H9 (cell line): ENCODE results near the gene RIMS1. TPM values are rescaled to one million over a fixed set of nuclear protein-coding genes. Genes with fewer than 3 reads are reported as not detected.

ENCODE experiments used
- DNase-seq: peaks from one replicate; pipeline ENCODE4 v3.0.0-alpha.2; 2017
- H2AFZ ChIP-seq: one replicate; pipeline ENCODE4 v1.6.1; 2013; ENCODE audit warnings: mild to moderate bottlenecking, low read length, control low read depth, moderate library complexity
- H2AK5ac ChIP-seq: 2 replicates; pipeline ENCODE4 v1.6.1; 2013; ENCODE audit warnings: low read length, control low read depth, mixed read lengths; ENCODE audit not compliant: insufficient read length
- H2BK120ac ChIP-seq: one replicate; pipeline ENCODE4 v1.6.1; 2013; ENCODE audit warnings: low read depth, mild to moderate bottlenecking, low read length, control low read depth, inconsistent platforms; ENCODE audit not compliant: poor library complexity, severe bottlenecking
- H2BK12ac ChIP-seq: 2 replicates; pipeline ENCODE4 v1.6.1; 2013; ENCODE audit warnings: low read length, control low read depth, mixed read lengths, low read depth; ENCODE audit not compliant: insufficient read length
- H2BK15ac ChIP-seq: 2 replicates; pipeline ENCODE4 v1.6.1; 2013; ENCODE audit warnings: low read depth, low read length, control low read depth
- H2BK20ac ChIP-seq: one replicate; pipeline ENCODE4 v1.6.1; 2013; ENCODE audit warnings: low read depth, mild to moderate bottlenecking, low read length, control low read depth, inconsistent platforms; ENCODE audit not compliant: poor library complexity, severe bottlenecking
- H2BK5ac ChIP-seq: 2 replicates; pipeline ENCODE4 v1.6.1; 2013; ENCODE audit warnings: low read length, control low read depth, mixed read lengths; ENCODE audit not compliant: insufficient read length
- H3K14ac ChIP-seq: 2 replicates; pipeline ENCODE4 v1.6.1; 2013; ENCODE audit warnings: low read length, control low read depth; ENCODE audit not compliant: insufficient read depth
- H3K18ac ChIP-seq: 2 replicates; pipeline ENCODE4 v1.6.1; 2013; ENCODE audit warnings: low read depth, mild to moderate bottlenecking, mixed read lengths, low read length, control low read depth; ENCODE audit not compliant: insufficient read length
- H3K23ac ChIP-seq: 2 replicates; pipeline ENCODE4 v1.6.1; 2013; ENCODE audit warnings: low read length, control low read depth, mixed read lengths, low read depth; ENCODE audit not compliant: insufficient read length
- H3K23me2 ChIP-seq: 2 replicates; pipeline ENCODE4 v1.6.1; 2013; ENCODE audit warnings: low read depth, mild to moderate bottlenecking, mixed read lengths, low read length, control low read depth; ENCODE audit not compliant: insufficient read length, poor library complexity, severe bottlenecking
- H3K27ac ChIP-seq: 2 replicates; pipeline ENCODE4 v1.5.1; 2013; ENCODE audit warnings: low read length, control low read depth, mixed read lengths, low read depth; ENCODE audit not compliant: insufficient read length
- H3K27me3 ChIP-seq: 2 replicates; pipeline ENCODE4 v1.6.1; 2013; ENCODE audit warnings: low read length, control low read depth, inconsistent platforms; ENCODE audit not compliant: insufficient read depth
- H3K4ac ChIP-seq: 2 replicates; pipeline ENCODE4 v1.6.1; 2013; ENCODE audit warnings: low read depth, mild to moderate bottlenecking, control low read depth, inconsistent platforms, low read length, moderate library complexity
- H3K4me1 ChIP-seq: 2 replicates; pipeline ENCODE4 v1.6.1; 2013; ENCODE audit warnings: low read length, control low read depth, inconsistent platforms; ENCODE audit not compliant: insufficient read depth
- H3K4me2 ChIP-seq: 2 replicates; pipeline ENCODE4 v1.6.1; 2013; ENCODE audit warnings: low read length, control low read depth, mixed read lengths; ENCODE audit not compliant: insufficient read length, insufficient read depth
- H3K56ac ChIP-seq: 2 replicates; pipeline ENCODE4 v1.6.1; 2013; ENCODE audit warnings: low read depth, mild to moderate bottlenecking, mixed read lengths, low read length, control low read depth; ENCODE audit not compliant: insufficient read length
- H3K79me1 ChIP-seq: 2 replicates; pipeline ENCODE4 v1.6.1; 2013; ENCODE audit warnings: low read depth, mild to moderate bottlenecking, moderate library complexity, low read length, control low read depth, inconsistent platforms; ENCODE audit not compliant: insufficient read depth, poor library complexity, severe bottlenecking
- H3K79me2 ChIP-seq: 2 replicates; pipeline ENCODE4 v1.6.1; 2013; ENCODE audit warnings: low read length, control low read depth, inconsistent platforms; ENCODE audit not compliant: insufficient read depth
- H3K9ac ChIP-seq: 2 replicates; pipeline ENCODE4 v1.6.1; 2013; ENCODE audit warnings: low read length, control low read depth, mixed read lengths; ENCODE audit not compliant: insufficient read length; ENCODE audit errors: extremely low read depth
- H3K9me3 ChIP-seq: one replicate; pipeline ENCODE4 v1.6.1; 2013; ENCODE audit warnings: low read depth, low read length, inconsistent platforms; ENCODE audit not compliant: control insufficient read depth
- H3T11ph ChIP-seq: one replicate; pipeline ENCODE4 v1.6.1; 2013; ENCODE audit warnings: mild to moderate bottlenecking, low read length, control low read depth, inconsistent platforms
- H4K20me1 ChIP-seq: one replicate; pipeline ENCODE4 v1.6.1; 2013; ENCODE audit not compliant: control insufficient read depth, insufficient read length, insufficient read depth
- H4K5ac ChIP-seq: 2 replicates; pipeline ENCODE4 v1.6.1; 2013; ENCODE audit warnings: low read depth, mild to moderate bottlenecking, mixed read lengths, low read length, control low read depth; ENCODE audit not compliant: insufficient read length
- H4K8ac ChIP-seq: replicated peaks from 2 replicates; pipeline ENCODE4 v1.6.1; 2013; ENCODE audit warnings: low read length, control low read depth, mixed read lengths, low read depth; ENCODE audit not compliant: insufficient read length
- H4K91ac ChIP-seq: 2 replicates; pipeline ENCODE4 v1.6.1; 2013; ENCODE audit warnings: low read depth, mild to moderate bottlenecking, moderate library complexity, mixed read lengths, low read length, control low read depth; ENCODE audit not compliant: insufficient read length
- H3K27ac Mint-ChIP-seq, 3 experiments: 2 replicates in 2 of 3; 3 replicates in 1 of 3; pipeline ENCODE4 v1.8.0; 2020 to 2021; ENCODE audit warnings: mixed read lengths in 3 of 3, mild to moderate bottlenecking in 1 of 3, moderate library complexity in 1 of 3
- H3K27me3 Mint-ChIP-seq: 2 replicates; pipeline ENCODE4 v1.8.0; 2021; ENCODE audit warnings: low read depth, mild to moderate bottlenecking, moderate library complexity, mixed read lengths
- H3K36me3 Mint-ChIP-seq, 3 experiments: 2 replicates in 2 of 3; 3 replicates in 1 of 3; pipeline ENCODE4 v1.8.0; 2020 to 2021; ENCODE audit warnings: low read depth in 3 of 3, mixed read lengths in 3 of 3; ENCODE audit not compliant: insufficient read depth in 1 of 3
- H3K4me1 Mint-ChIP-seq, 2 experiments: 2 replicates each; pipeline ENCODE4 v1.8.0; 2020; ENCODE audit warnings: mixed read lengths in 2 of 2
- H3K4me3 Mint-ChIP-seq, 2 experiments: 2 replicates in 1 of 2; 3 replicates in 1 of 2; pipeline ENCODE4 v1.8.0; 2020 to 2021; ENCODE audit warnings: mild to moderate bottlenecking in 2 of 2, mixed read lengths in 2 of 2, moderate library complexity in 1 of 2
- H3K9me3 Mint-ChIP-seq, 2 experiments: 2 replicates in 1 of 2; 3 replicates in 1 of 2; pipeline ENCODE4 v1.8.0; 2020; ENCODE audit warnings: mild to moderate bottlenecking in 2 of 2, mixed read lengths in 2 of 2, moderate library complexity in 1 of 2
- WGBS: extraction: QIAGEN DNeasy Blood & Tissue Kit; methylation state at CpG from one replicate; pipeline ENCODE4 v1.1.7; 2013; ENCODE audit warnings: missing lambda C conversion rate, low lambda C conversion rate, mixed read lengths; ENCODE audit not compliant: insufficient read length; ENCODE audit errors: extremely low coverage; 5-methylcytosine and 5-hydroxymethylcytosine counted together
- total RNA-seq: library from RNA; stranded (reverse); gene quantifications from 2 replicates; pipeline ENCODE4 v1.2.1, GENCODE V29; 2021
- TF ChIP-seq, protein P1 (sequence below): fragments of 200-600 bp; sonication (generic); conservative IDR thresholded peaks from 3 replicates; pipeline ENCODE4 v1.8.0; 2021; ENCODE audit warnings: antibody characterized with exemption, mild to moderate bottlenecking

RIMS1 gene
- total RNA-seq, 1 experiment from 2014 or later: 0.83 TPM

GRCh38 chr6:72080260-72080941, 194.1 kb downstream of the RIMS1 start:
- H3K4ac ChIP-seq: no peak overlapping the region
- no peak overlapping the region for H4K8ac ChIP-seq
- no peaks in the 10 kb centered on the region for H3K9me3 Mint-ChIP-seq
- peaks cover 15% of the 10 kb centered on the region in 2 experiments for H3K4me1 Mint-ChIP-seq
- H3K4me3 Mint-ChIP-seq: no peak overlapping the region
- 0 out of 7 replicates have a peak overlapping the region, but pooled peaks of 1 of the 3 experiments have one; percentile 2 for H3K27ac Mint-ChIP-seq
- no peaks in the 10 kb centered on the region for H3K27me3 ChIP-seq
- H2BK12ac ChIP-seq: no peak overlapping the region
- H3K56ac ChIP-seq: no peak overlapping the region
- H3K23ac ChIP-seq: no peak overlapping the region
- no peak overlapping the region for H4K5ac ChIP-seq
- no peak overlapping the region for H3K9ac ChIP-seq
- no peak overlapping the region for H3K27ac ChIP-seq
- no peaks in the 10 kb centered on the region for H3K36me3 Mint-ChIP-seq
- no peaks in the 10 kb centered on the region for H3K9me3 ChIP-seq
- H2BK5ac ChIP-seq: no peak overlapping the region
- no peaks in the 10 kb centered on the region for H3K79me2 ChIP-seq
- WGBS: no CpG with 5 or more reads among the region's 2 CpGs
- no peak overlapping the region for H3K4me2 ChIP-seq
- no peak overlapping the region for H2AFZ ChIP-seq
- TF ChIP-seq, protein P1, sequence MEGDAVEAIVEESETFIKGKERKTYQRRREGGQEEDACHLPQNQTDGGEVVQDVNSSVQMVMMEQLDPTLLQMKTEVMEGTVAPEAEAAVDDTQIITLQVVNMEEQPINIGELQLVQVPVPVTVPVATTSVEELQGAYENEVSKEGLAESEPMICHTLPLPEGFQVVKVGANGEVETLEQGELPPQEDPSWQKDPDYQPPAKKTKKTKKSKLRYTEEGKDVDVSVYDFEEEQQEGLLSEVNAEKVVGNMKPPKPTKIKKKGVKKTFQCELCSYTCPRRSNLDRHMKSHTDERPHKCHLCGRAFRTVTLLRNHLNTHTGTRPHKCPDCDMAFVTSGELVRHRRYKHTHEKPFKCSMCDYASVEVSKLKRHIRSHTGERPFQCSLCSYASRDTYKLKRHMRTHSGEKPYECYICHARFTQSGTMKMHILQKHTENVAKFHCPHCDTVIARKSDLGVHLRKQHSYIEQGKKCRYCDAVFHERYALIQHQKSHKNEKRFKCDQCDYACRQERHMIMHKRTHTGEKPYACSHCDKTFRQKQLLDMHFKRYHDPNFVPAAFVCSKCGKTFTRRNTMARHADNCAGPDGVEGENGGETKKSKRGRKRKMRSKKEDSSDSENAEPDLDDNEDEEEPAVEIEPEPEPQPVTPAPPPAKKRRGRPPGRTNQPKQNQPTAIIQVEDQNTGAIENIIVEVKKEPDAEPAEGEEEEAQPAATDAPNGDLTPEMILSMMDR: no peak
- no peak overlapping the region for H2AK5ac ChIP-seq
- H3K4me1 ChIP-seq: no peaks in the 10 kb centered on the region; the same call in 1 of the 2 replicates
- H2BK20ac ChIP-seq: no peak overlapping the region
- no peaks in the 10 kb centered on the region for H4K20me1 ChIP-seq
- no peak overlapping the region for H3T11ph ChIP-seq
- no peak overlapping the region for H3K14ac ChIP-seq
- no peak overlapping the region for H3K18ac ChIP-seq
- no peak for DNase-seq
- no peak overlapping the region for H4K91ac ChIP-seq
- no peak overlapping the region for H2BK120ac ChIP-seq
- H3K23me2 ChIP-seq: no peaks in the 10 kb centered on the region
- no peak overlapping the region for H2BK15ac ChIP-seq
- no peaks in the 10 kb centered on the region for H3K79me1 ChIP-seq
- no peaks in the 10 kb centered on the region for H3K27me3 Mint-ChIP-seq
